ENCODE results near the gene OR8B8. TPM values are rescaled to one million over a fixed set of nuclear protein-coding genes. Genes with fewer than 3 reads are reported as not detected.

Gene OR8B8, protein sequence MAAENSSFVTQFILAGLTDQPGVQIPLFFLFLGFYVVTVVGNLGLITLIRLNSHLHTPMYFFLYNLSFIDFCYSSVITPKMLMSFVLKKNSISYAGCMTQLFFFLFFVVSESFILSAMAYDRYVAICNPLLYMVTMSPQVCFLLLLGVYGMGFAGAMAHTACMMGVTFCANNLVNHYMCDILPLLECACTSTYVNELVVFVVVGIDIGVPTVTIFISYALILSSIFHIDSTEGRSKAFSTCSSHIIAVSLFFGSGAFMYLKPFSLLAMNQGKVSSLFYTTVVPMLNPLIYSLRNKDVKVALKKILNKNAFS
- not detected for total RNA-seq

DNA sequence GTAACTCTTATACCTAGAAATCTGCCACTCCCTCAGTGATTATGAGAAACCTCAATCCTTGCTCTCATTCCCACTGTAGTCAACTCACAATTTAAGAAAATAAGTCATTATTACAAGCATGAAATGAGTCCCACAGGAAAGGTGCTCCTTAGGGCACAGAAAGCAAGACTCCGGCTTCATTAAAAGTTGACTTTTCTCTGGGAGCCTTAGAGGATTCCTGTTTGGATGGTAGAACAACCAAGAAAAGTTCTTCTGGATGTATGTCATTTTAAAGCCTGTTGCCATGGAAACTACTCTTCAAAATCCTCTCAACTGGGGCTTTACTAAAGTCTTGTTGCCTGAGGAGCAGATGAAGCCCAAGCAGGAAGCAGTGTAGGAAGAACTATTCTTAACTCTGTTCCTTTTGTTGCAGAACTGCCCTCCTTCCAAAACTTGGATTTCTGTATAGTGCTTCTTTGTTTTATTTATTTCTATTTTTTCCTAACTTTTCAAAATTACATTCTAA, at the start of gene OR8B8:
Gene OR8B8 (minus strand): TSS at position 51 of the 505 bp plus-strand sequence. CDS start 4,611 bp downstream, outside the sequence.

GRCh38 chr11:124424384-124424921, 21.0 kb downstream of the OR8B8 start, which contains the start of gene OR8B4:
OR8B4 (minus strand) TSS chr11:124424871; CDS start chr11:124424871, 0 bp downstream.

DNA sequence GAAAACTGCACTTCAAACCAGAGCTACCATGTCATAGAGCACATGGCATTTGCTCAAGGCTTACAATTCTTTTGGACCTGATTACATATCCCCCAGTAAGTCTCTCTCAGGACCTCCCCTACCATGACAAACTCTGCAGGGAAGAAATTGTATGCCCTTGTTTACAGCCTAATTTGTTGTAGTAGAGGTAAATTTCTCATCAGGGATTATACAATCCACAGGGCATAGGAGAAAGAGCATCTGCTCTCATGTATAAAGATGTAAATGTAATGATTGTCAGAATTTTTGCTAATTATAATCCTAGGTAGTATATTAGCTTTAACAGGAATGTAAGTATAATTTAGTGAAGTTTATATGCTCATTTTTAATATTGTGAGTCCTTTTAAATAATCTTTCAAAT, 46.6 kb downstream of the OR8B8 start, which contains the start of gene OR8B3:
Gene OR8B3 (minus strand): TSS at position 101 of the 400 bp plus-strand sequence. CDS start 1,673 bp downstream, outside the sequence.

Other genes with a start within 250 kb of the OR8B8 start
- gene OR8G1, start 204.6 kb downstream of the OR8B8 start, total RNA-seq = not detected
- gene OR8G5, start 189.3 kb downstream of the OR8B8 start, total RNA-seq = not detected
- gene OR8D1, start 131.7 kb downstream of the OR8B8 start, total RNA-seq = not detected
- not detected for gene OR8D2, start 125.5 kb downstream of the OR8B8 start, total RNA-seq
- not detected for gene OR8B2, start 61.2 kb downstream of the OR8B8 start, total RNA-seq
- gene OR8B3, start 46.7 kb downstream of the OR8B8 start, total RNA-seq = not detected
- gene OR8B4, start 20.8 kb downstream of the OR8B8 start, total RNA-seq = not detected
- gene OR8B12, start 98.0 kb upstream of the OR8B8 start, total RNA-seq = not detected
- 0.23 TPM for gene OR8A1, start 124.3 kb upstream of the OR8B8 start, total RNA-seq
- gene PANX3, start 165.7 kb upstream of the OR8B8 start, total RNA-seq = not detected
- 51.0 TPM for gene TBRG1, start 177.2 kb upstream of the OR8B8 start, total RNA-seq
- gene SIAE, start 228.0 kb upstream of the OR8B8 start, total RNA-seq = 22.6 TPM
- 16.4 TPM for gene SPA17, start 228.2 kb upstream of the OR8B8 start, total RNA-seq

All from diencephalon (tissue), 1 donor.